Loucy (cell line): Measurements from ENCODE around the gene ARHGDIA.

ENCODE experiments used
- H2AFZ ChIP-seq: fragments of 200-600 bp; sonication (generic); 2 replicates; pipeline ENCODE4 v1.6.0; 2016; ENCODE audit warnings: antibody characterized with exemption, mild to moderate bottlenecking, low read length, moderate library complexity
- H3F3A ChIP-seq: fragments of 200-600 bp; 2 replicates; pipeline ENCODE4 v1.6.0; 2016; ENCODE audit warnings: antibody characterized with exemption, low read depth, mild to moderate bottlenecking
- H3K27me3 ChIP-seq: fragments of 200-600 bp; sonication (generic); 2 replicates; pipeline ENCODE4 v1.6.1; 2014; ENCODE audit warnings: low read length, mild to moderate bottlenecking; ENCODE audit not compliant: insufficient read depth, poor library complexity, severe bottlenecking
- H3K36me3 ChIP-seq: fragments of 200-600 bp; sonication (generic); 2 replicates; pipeline ENCODE4 v1.6.1; 2016; ENCODE audit warnings: low read length; ENCODE audit not compliant: insufficient read depth
- H3K4me1 ChIP-seq: fragments of 200-600 bp; sonication (generic); 2 replicates; pipeline ENCODE4 v1.5.1; 2014; ENCODE audit warnings: low read length, mild to moderate bottlenecking; ENCODE audit not compliant: insufficient read depth, poor library complexity, severe bottlenecking
- H3K4me2 ChIP-seq: fragments of 200-600 bp; sonication (generic); 2 replicates; pipeline ENCODE4 v1.6.0; 2014; ENCODE audit warnings: antibody characterized with exemption, low read length, low read depth, mild to moderate bottlenecking; ENCODE audit not compliant: poor library complexity, severe bottlenecking
- H3K4me3 ChIP-seq: fragments of 200-600 bp; sonication (generic); 2 replicates; pipeline ENCODE4 v1.5.1; 2014; ENCODE audit warnings: low read length, mild to moderate bottlenecking, mixed read lengths; ENCODE audit not compliant: poor library complexity, severe bottlenecking
- H3K79me2 ChIP-seq: fragments of 200-600 bp; sonication (generic); 2 replicates; pipeline ENCODE4 v1.6.1; 2014; ENCODE audit warnings: low read length; ENCODE audit not compliant: insufficient read depth
- H3K9ac ChIP-seq: fragments of 200-600 bp; sonication (generic); 2 replicates; pipeline ENCODE4 v1.6.0; 2014; ENCODE audit warnings: mild to moderate bottlenecking, low read depth, low read length, moderate library complexity; ENCODE audit not compliant: poor library complexity, severe bottlenecking
- H3K9me2 ChIP-seq: fragments of 200-600 bp; sonication (generic); replicated peaks from 2 replicates; pipeline ENCODE4 v1.6.1; 2016; ENCODE audit warnings: low read depth, low read length, mixed read lengths
- H3K9me3 ChIP-seq: fragments of 200-600 bp; sonication (generic); 2 replicates; pipeline ENCODE4 v1.6.1; 2014; ENCODE audit warnings: mild to moderate bottlenecking, antibody characterized with exemption, low read length, low read depth; ENCODE audit not compliant: insufficient read depth
- H4K20me1 ChIP-seq: fragments of 200-600 bp; sonication (generic); 2 replicates; pipeline ENCODE4 v1.6.0; 2014; ENCODE audit warnings: antibody characterized with exemption, low read length, mild to moderate bottlenecking; ENCODE audit not compliant: insufficient read depth, poor library complexity, severe bottlenecking
- CTCF ChIP-seq: fragments of 200-600 bp; sonication (generic); conservative IDR thresholded peaks from 2 replicates; pipeline ENCODE4 v1.5.1; 2014; ENCODE audit warnings: mild to moderate bottlenecking, antibody characterized with exemption, low read length
- EZH2phosphoT487 ChIP-seq: fragments of 200-600 bp; IDR thresholded peaks from 2 replicates; pipeline ENCODE4 v1.6.1; 2018; ENCODE audit warnings: antibody characterized with exemption, mild to moderate bottlenecking, moderate library complexity, borderline replicate concordance

Gene ARHGDIA

DNA sequence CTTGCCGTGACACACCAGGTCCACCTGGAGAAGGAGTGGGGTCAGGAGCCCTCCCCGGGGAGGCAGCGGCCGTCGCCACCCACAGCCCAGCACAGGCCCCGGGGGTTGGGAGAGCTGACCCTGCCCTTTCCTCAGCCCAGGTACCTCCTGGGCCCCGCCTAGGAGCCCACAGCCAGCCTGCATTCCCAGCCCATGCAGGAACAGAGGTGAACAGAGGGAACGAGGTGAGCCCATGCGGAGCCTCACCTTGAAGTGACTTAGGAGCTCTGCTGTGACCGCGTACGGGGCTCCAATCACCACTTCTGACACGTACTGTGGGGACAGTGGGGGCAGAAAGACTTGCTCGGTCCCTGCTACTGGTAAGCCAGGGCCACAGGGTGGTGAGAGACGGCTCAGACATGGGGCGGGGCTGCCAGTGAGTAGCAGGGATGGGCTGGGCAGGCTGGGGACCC is 34.3 kb upstream of the ARHGDIA start:
- Histone ChIP-seq H3K9me3 (no peaks in the 10 kb centered on the region), H3K79me2 (peaks cover 15% of the 10 kb centered on the region), H3K4me1 (peaks cover 13% of the 10 kb centered on the region), H3K9me2 (no peaks in the 10 kb centered on the region), H3K4me3 (no peak overlapping the region), H3K36me3 (peaks cover 3% of the 10 kb centered on the region; the same call in 1 of the 2 replicates), H2AFZ (no peak overlapping the region), H3K27me3 (no peaks in the 10 kb centered on the region), H3K4me2 (no peak overlapping the region), H3K9ac (no peak overlapping the region), H4K20me1 (peaks cover 9% of the 10 kb centered on the region), H3F3A (no peaks in the 10 kb centered on the region)
- TF ChIP-seq EZH2phosphoT487: no peak

- H4K20me1 ChIP-seq: peaks cover 2% of the 10 kb centered on the region
- no peaks in the 10 kb centered on the region for H3K9me2 ChIP-seq
- no peaks in the 10 kb centered on the region; the same call in 1 of the 2 replicates for H3F3A ChIP-seq
- H3K79me2 ChIP-seq: peaks cover 9% of the 10 kb centered on the region
- no peak overlapping the region for H2AFZ ChIP-seq
- H3K27me3 ChIP-seq: no peaks in the 10 kb centered on the region
- H3K9me3 ChIP-seq: no peaks in the 10 kb centered on the region
- H3K4me2 ChIP-seq: no peak overlapping the region
- H3K4me3 ChIP-seq: no peak overlapping the region
- H3K36me3 ChIP-seq: peaks cover 3% of the 10 kb centered on the region; the same call in 1 of the 2 replicates
- H3K9ac ChIP-seq: no peak overlapping the region
- no peak for TF ChIP-seq CTCF
- TF ChIP-seq EZH2phosphoT487: no peak
- H3K4me1 ChIP-seq: peaks cover 7% of the 10 kb centered on the region
Observed at GRCh38 chr17:81904600-81905423, 33.7 kb upstream of the ARHGDIA start.

GRCh38 chr17:81903896-81904599 is 32.9 kb upstream of the ARHGDIA start:
- H3K4me3 ChIP-seq: no peak overlapping the region
- H3K9ac ChIP-seq: no peak overlapping the region
- H3K27me3 ChIP-seq: no peaks in the 10 kb centered on the region
- H3K9me3 ChIP-seq: no peaks in the 10 kb centered on the region
- H3K4me2 ChIP-seq: no peak overlapping the region
- H4K20me1 ChIP-seq: no peaks in the 10 kb centered on the region
- no peaks in the 10 kb centered on the region for H3K4me1 ChIP-seq
- TF ChIP-seq EZH2phosphoT487 (no peak), CTCF (no peak)
- no peaks in the 10 kb centered on the region for H3K9me2 ChIP-seq
- peaks cover 3% of the 10 kb centered on the region; the same call in 1 of the 2 replicates for H3K36me3 ChIP-seq
- H3K79me2 ChIP-seq: peaks cover 1% of the 10 kb centered on the region; the same call in 1 of the 2 replicates
- H3F3A ChIP-seq: no peaks in the 10 kb centered on the region; the same call in 1 of the 2 replicates
- H2AFZ ChIP-seq: no peak overlapping the region
